Measurements from ENCODE around the gene EYA2. TPM values are rescaled to one million over a fixed set of nuclear protein-coding genes. Genes with fewer than 3 reads are reported as not detected.

Gene EYA2
- 1.3 and 1.4 TPM in 2 replicates for total RNA-seq
- long read RNA-seq = 0 reads

GRCh38 chr20:46894579-46894958 is at the start of gene EYA2:
TSS of gene EYA2 (plus strand) at chr20:46894843. CDS start at chr20:46990011, 95,168 bp downstream.
- peaks cover 9% of the 10 kb centered on the region for H3K4me1 Mint-ChIP-seq
- H3K27ac Mint-ChIP-seq (ENCODE audit: unreplicated experiment) = no peak within 1 kb of the TSS
- H3K4me3 Mint-ChIP-seq = peak within 1 kb of the TSS; percentile 83
- H3K36me3 Mint-ChIP-seq (ENCODE audit: low read depth) = peaks cover 6% of the 10 kb centered on the region
- TF ChIP-seq CTCF (conservative IDR thresholded peaks at IDR 0.05) = no peak
- DNase-seq (ENCODE audit: low read depth, low spot score) = peak; percentile 17
- H3K27me3 Mint-ChIP-seq (ENCODE audit: low read depth) = peaks cover 77% of the 10 kb centered on the region
- H3K9me3 Mint-ChIP-seq = peaks cover 6% of the 10 kb centered on the region

GRCh38 chr20:46844965-46845364 is 49.7 kb upstream of the EYA2 start:
- no peaks in the 10 kb centered on the region for H3K9me3 Mint-ChIP-seq
- H3K4me3 Mint-ChIP-seq = no peak overlapping the region
- no peak overlapping the region for H3K27ac Mint-ChIP-seq (ENCODE audit: unreplicated experiment)
- H3K27me3 Mint-ChIP-seq (ENCODE audit: low read depth) = no peaks in the 10 kb centered on the region
- H3K36me3 Mint-ChIP-seq (ENCODE audit: low read depth) = no peaks in the 10 kb centered on the region
- DNase-seq (ENCODE audit: low read depth, low spot score) = no peak
- TF ChIP-seq CTCF (conservative IDR thresholded peaks at IDR 0.05) = no peak
- H3K4me1 Mint-ChIP-seq = peaks cover 5% of the 10 kb centered on the region

- no peak for DNase-seq (ENCODE audit: low read depth, low spot score)
- peaks cover 12% of the 10 kb centered on the region for H3K4me1 Mint-ChIP-seq
- no peaks in the 10 kb centered on the region for H3K9me3 Mint-ChIP-seq
- TF ChIP-seq CTCF (conservative IDR thresholded peaks at IDR 0.05) = no peak
- H3K4me3 Mint-ChIP-seq = no peak overlapping the region
- H3K36me3 Mint-ChIP-seq (ENCODE audit: low read depth) = no peaks in the 10 kb centered on the region
- H3K27ac Mint-ChIP-seq (ENCODE audit: unreplicated experiment) = no peak overlapping the region
- H3K27me3 Mint-ChIP-seq (ENCODE audit: low read depth) = no peaks in the 10 kb centered on the region
These were observed 45.4 kb upstream of the EYA2 start for GRCh38 chr20:46849269-46849668.

GRCh38 chr20:46849751-46850150 is 44.9 kb upstream of the EYA2 start:
- Mint-ChIP-seq H3K9me3 (no peaks in the 10 kb centered on the region), H3K4me1 (peaks cover 12% of the 10 kb centered on the region), H3K4me3 (no peak overlapping the region), H3K27me3 (ENCODE audit: low read depth) (no peaks in the 10 kb centered on the region), H3K27ac (ENCODE audit: unreplicated experiment) (no peak overlapping the region), H3K36me3 (ENCODE audit: low read depth) (no peaks in the 10 kb centered on the region)
- no peak for DNase-seq (ENCODE audit: low read depth, low spot score)
- TF ChIP-seq CTCF (conservative IDR thresholded peaks at IDR 0.05) = no peak

- H3K9me3 Mint-ChIP-seq = no peaks in the 10 kb centered on the region
- H3K27ac Mint-ChIP-seq (ENCODE audit: unreplicated experiment) = no peak overlapping the region
- H3K4me1 Mint-ChIP-seq = peaks cover 12% of the 10 kb centered on the region
- no peak for TF ChIP-seq CTCF (conservative IDR thresholded peaks at IDR 0.05)
- no peak overlapping the region for H3K4me3 Mint-ChIP-seq
- no peaks in the 10 kb centered on the region for H3K36me3 Mint-ChIP-seq (ENCODE audit: low read depth)
- no peaks in the 10 kb centered on the region for H3K27me3 Mint-ChIP-seq (ENCODE audit: low read depth)
- DNase-seq (ENCODE audit: low read depth, low spot score) = no peak
These were observed 44.2 kb upstream of the EYA2 start for GRCh38 chr20:46850416-46850815.

GRCh38 chr20:46850896-46851295 is 43.7 kb upstream of the EYA2 start:
- DNase-seq (ENCODE audit: low read depth, low spot score) = no peak
- H3K4me3 Mint-ChIP-seq = no peak overlapping the region
- no peaks in the 10 kb centered on the region for H3K36me3 Mint-ChIP-seq (ENCODE audit: low read depth)
- TF ChIP-seq CTCF (conservative IDR thresholded peaks at IDR 0.05) = no peak
- H3K27ac Mint-ChIP-seq (ENCODE audit: unreplicated experiment) = no peak overlapping the region
- H3K27me3 Mint-ChIP-seq (ENCODE audit: low read depth) = no peaks in the 10 kb centered on the region
- H3K4me1 Mint-ChIP-seq = peaks cover 12% of the 10 kb centered on the region
- H3K9me3 Mint-ChIP-seq = no peaks in the 10 kb centered on the region

All from neural crest cell (in vitro differentiated cells).